Stimulated activated CD8-positive, alpha-beta memory T cell treated with anti-CD3 and anti-CD28 coated beads, Interleukin-4, amount 100 ng/mL, for 4 hours (primary cell): ENCODE data around the gene MNAT1.
"Not testable (repeated sequence)": the region's sequence is repeated elsewhere in the genome, so short reads cannot be mapped to it uniquely, and the experiment has no call there.

Experiments
- DNase-seq, 2 donors: peaks; one replicate each; pipeline ENCODE4 v3.0.0-alpha.2; 2020; ENCODE audit warnings: low read depth in 2 of 2, low spot score in 1 of 2

The MNAT1 gene

DNA sequence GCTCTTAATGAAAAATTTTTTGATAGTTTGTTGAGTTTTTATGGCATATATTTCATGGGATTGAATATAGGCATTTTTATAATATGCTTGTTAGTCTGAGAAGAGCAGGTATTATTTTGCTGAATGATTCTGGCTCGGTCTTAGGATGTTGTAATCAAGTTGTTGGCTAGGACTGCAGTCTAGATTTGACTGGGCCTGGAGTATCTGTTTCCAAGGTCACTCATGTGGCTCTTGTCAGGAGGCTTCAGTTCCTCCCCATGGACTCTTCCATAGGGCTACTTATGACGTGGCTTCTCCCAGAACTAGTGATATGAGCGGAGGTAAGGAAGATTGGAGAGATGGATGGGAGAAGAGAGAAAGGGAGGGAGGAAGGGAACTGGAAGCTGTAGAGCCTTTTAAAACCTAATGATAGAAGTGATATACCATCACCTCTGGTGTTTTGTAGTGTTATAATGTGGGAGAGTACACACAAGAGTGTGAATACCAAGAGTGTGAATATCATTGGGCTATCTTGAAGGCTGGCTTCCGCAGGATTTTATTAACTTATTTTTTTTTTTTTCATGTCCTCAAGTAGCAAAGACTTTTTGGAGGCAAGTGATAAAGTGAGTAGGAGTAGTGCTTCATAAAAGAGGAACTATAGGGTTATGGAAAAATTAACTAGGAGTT, 4.4 kb downstream of the MNAT1 start:
- no peak for DNase-seq

DNA sequence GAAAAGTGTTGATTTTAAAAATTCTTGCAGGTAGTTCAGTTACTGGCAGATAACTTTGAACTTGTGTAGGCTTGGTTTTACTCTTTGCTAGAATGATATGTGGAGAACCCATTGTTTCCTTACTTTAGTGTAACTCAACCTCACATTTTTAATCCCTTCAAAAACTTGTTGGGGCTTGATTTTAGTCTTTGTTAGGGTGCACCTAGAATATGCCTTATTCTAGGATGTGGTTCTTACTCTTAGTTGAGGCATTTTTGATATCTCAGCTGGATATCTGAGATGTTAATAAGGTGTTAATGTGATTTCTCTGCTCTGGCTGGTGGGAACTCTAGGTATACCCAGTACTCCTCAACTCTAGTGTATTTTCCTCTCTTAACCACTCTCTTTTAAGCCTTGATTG, 10.0 kb downstream of the MNAT1 start:
- DNase-seq = no peak

DNA sequence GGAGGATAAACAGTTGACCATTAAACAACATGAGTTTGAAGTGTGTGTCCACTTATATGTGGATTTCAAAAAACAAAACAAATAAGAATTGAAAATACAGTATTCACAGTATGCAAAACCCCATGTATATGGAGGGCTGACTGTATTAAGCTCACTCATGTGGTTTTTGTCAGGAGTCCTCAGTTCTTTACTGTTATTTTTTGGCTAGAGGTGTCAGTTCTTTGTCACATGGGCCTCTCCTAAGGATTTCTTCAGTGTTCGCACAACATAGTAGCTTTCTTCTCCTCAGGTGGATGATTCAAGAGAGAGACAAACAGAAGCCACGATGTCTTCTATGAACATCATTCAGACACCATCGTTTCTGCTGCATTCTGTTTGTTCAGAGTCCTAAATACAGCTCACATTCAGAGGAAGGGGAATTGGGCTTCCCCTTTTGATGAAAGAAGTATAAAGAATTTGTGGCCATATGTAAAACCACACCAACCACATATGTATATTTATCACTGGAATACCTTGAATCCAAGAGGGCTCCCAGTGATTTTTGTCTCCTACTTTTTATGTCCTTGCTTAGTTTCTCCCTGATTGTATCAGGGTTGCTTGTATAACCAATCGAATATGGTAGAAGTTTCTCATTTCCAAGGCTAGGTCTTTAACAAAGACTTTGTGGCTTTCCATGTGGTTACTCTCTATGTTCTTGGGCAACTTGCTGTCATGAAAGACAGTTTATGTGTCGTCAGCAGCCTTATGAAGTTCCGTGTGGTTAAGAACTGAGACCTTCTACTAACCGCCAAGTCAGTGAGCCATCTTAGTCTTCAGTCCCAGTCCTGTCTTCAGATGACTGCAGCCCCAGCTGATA, 18.9 kb downstream of the MNAT1 start:
- DNase-seq = peak in 1 of 2 donors; percentile 21

DNA sequence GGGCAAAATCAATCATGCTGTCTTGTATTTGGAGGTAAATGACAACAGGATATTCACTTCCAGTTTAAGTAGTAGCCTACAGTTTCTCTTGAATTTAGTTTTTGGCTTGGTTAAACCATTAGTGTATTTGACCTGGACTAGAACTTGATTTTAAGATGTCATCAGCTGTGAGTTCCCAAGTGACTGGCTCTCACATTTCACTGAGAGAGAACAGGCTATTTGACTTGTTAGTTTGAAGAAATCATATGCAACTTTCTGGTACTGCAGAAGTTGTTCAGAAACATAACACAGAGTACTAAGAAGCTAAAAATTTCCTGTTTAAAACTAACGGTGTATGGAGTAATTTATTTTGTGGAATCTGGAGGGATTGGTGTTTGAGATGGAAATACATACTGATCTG, 22.3 kb downstream of the MNAT1 start:
- DNase-seq = no peak

DNA sequence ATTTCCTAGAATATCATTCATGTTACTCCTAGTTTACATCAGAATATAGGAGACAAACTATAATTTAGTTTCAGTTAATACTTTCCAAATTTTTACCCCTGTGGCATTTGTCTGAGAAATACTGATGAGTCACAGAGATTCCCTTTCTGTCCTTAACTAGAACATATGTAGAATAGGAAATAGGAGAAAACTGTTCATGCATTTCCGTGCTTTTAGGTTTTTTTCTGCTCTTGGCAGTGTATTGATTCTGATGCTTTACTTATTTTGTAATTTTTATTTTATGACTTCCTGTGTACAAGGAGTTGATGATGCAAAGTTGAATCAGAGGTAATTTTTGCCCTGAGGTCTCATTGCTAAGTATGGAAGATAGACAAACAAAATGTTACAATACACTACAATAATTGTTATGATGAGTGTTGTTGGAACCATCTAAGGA, 23.0 kb downstream of the MNAT1 start:
- no peak for DNase-seq

DNA sequence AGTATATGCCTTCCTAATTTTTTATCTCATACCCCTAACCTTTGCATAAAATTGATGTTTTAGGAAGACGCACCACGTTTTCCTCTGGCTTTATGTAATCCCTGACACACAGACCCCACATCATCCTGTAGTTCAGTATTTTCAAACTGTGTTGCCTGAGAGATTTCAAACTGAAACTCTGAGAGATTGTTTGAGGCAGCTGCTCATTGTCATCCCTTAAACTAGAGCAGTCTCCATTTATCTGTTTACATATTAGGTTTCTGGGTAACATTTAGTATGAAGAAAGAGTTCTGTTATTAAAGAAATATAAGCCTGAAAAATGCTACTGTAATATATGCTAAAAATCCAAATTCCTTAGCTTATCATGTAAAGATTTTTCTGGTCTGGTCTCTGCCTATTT, 24.3 kb downstream of the MNAT1 start:
- DNase-seq = no peak

DNA sequence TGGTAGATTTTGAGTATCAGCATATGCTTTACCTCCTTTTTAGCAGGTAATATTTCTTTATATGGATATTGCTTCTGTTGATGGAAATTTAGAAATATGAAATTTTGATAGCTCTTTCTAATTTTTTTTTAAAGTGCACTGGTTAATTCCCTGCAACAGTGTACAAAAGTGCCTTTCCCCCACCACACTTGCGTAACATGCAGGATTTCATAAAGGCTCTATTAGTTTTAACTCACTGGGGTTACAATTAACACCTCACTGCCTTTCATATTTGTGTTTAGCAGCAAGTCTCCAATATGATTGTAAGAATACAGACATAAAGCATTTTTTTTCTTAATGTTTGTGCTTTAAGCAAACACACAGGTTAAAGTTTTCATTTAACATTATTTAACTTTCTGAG, 25.6 kb downstream of the MNAT1 start:
- no peak for DNase-seq

DNA sequence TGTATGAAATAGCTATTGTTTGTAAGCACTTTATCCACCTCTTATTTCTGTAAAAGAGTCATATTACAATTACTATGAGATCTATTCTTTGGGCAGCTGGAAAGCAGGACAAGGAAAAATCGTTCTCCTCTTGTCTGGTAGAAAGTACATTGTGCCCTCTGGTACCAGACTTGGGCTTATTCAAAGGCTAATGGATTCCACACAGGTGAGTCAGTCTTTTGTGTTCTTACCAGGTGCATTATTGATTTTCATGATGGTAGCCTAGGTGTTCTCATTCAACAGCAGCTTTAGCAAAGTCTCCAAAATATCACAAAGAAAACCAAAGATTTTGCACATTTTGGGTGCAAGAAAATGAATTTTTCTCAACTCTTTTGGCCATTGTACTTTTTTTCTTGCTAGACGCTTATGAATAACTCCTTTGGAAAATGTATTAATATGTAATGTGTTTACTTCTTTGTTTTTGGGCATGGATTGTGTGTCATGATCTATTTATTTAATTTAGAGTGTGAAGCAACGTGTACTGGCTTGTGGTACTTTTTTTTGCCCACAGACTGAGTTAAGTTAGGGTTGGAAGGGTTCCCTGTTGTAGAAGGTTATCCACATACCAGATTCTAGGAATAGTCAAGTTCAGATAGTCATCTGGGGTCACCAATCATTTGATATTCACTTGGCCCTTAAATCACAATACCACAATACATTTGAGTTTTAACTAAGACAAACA, 26.2 kb downstream of the MNAT1 start:
- no peak for DNase-seq

DNA sequence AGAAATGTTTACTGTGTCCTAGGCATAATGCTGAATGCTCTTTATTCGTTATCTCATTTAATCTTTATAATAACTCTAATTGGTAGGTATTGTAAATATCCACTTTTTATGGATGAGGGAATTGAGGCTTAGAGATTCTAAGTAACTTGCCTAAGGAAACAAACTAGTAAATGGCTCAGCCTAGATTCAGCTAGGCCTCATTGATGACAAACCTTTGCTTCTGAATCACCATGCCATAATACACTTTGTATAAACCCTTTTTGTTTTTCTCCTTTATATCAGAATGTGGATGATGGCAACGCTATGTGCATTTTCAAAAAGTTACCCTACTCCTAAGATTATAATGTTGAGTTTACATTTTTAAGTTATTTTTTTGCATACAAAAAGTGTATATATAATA, 34.0 kb downstream of the MNAT1 start:
- DNase-seq = no peak

DNA sequence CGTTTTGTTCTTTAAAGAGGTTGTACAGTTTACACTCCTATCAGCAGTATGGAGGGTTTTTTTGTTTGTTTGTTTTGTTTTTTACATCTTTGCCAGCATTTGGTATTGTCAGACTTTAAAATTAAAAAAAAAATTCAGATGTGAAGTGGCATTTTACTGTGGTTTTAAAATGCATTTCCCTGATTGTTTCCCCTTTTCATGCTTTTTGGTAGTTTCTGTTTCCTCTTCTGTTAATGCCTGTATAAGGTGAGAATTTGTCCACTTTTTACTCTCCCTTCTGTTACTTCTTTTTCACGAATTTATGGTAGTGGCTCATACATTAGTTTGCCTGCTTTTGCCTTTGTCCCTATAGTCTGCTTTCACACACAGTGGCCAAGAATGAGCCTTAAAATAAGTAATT, 36.6 kb downstream of the MNAT1 start:
- no peak for DNase-seq

DNA sequence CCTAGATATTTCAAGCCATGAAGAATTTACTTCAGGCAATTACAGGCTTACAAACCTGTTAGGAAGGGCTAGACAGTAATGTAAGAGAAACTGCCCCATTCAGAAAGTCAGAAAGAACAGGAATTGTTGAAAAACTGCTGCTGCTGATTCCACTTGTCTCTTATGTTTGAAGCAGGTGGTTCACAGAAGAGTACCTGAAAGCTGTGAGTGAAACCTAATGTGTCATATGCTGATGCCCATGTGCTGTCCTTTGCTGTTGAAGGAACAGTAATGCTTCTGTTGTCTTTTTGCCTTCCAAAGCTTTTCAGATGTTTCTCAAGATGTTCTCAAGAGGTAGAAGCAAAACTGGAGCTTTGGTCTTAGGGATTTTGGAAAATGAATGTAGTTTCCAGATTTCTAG, 39.0 kb downstream of the MNAT1 start:
- no peak for DNase-seq

DNA sequence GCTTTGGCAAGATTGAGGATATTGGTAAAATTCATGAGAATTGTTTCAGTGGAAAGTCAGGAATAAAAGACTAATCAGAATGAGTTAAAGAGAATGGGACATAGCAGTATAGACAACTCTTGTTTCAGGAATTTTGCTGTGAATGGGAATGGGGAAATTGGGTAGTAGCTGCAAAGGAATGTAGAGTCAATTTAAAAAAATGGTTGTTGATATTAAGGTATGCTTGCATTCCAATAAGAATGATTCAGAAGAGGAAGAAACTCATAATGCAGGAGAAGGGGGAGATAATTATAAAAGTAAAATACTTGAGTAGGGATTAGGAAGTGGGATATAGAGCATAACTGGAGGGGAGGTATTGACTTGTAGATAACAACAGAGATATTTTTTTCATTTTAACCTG, 40.7 kb downstream of the MNAT1 start:
- no peak for DNase-seq

DNA sequence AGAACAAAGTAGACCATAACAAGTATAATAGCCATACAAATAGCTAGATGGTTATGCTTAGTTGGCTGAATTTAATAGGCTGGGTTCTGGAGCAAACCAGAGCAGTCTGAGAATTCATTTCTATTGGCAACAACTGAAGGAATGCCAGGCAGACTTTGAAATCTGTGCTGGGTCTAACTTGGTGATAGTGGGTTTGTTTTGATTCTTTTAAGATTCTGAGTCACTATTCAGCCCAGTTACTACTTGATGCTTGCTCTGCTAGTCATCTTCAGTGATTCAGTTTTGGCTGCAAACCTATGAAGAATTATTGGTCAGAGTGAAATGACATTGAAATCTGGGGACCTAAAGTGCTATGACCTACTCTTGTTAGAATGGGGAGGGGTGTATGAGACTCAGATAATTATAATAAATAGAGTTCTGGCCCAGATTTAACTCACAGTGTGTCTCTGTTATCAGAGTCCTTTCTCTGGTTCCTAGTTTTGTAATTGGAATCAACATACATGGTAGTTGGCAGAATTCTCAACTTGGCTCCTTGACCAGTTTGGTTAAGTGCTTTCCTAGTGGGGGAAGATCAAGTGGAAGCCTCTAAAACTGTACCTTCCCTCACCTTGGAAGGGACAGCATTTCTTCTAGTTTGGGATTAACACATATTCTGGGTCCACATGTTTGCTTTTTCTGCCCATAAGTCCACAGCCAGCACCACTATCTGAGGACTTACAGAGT, 43.5 kb downstream of the MNAT1 start:
- no peak for DNase-seq

DNA sequence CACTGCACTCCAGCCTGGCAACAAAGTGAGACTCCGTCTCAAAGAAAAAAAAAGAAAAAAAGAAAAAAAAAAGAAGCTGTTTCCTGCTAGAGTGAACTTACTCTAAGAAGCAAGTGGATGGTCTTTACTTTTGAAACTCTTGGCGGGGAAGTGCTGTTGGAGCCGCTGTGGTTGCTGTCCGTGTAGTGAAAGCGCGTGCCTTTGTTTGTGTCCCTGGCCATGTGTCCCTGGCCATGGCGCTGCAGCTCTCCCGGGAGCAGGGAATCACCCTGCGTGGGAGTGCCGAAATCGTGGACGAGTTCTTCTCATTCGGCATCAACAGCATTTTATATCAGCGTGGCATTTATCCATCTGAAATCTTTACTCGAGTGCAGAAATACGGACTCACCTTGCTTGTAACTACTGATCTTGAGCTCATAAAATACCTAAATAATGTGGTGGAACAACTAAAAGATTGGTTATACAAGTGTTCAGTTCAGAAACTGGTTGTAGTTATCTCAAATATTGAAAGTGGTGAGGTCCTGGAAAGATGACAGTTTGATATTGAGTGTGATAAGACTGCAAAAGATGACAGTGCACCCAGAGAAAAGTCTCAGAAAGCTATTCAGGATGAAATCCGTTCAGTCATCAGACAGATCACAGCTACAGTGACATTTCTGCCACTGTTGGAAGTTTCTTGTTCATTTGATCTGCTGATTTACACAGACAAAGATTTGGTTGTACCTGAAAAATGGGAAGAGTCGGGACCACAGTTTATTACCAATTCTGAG, 45.4 kb downstream of the MNAT1 start:
- not testable (repeated sequence) for DNase-seq

DNA sequence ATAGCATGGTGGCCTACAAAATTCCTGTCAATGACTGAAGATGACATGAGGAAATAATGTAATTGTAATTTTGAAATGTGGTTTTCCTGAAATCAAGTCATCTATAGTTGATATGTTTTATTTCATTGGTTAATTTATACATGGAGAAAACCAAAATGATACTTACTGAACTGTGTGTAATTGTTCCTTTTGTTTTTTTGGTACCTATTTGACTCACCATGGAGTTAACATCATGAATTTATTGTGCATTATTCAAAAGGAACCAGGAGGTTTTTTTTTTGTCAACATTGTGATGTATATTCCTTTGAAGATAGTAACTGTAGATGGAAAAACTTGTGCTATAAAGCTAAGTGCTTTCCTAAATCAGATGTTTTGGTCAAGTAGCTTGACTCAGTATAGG, 46.0 kb downstream of the MNAT1 start:
- not testable (repeated sequence) for DNase-seq

DNA sequence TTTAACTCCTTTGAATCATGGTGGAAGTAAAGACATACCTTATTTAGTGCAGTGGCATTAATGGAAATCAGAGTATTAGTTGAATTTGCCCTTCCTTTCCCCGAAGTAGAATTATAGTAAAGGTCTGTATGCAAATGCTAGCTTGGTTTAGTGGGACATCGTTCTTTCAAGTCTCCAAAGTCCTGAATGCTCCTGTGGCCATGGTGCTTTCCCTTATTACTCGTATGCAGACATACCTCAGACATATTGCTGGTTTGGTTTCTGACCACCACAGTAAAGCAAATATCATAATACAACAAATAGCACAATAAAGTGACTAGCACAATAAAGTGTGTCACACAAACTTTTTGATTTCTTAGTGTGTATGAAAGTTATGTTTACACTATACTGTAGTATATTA, 52.3 kb downstream of the MNAT1 start:
- no peak for DNase-seq

DNA sequence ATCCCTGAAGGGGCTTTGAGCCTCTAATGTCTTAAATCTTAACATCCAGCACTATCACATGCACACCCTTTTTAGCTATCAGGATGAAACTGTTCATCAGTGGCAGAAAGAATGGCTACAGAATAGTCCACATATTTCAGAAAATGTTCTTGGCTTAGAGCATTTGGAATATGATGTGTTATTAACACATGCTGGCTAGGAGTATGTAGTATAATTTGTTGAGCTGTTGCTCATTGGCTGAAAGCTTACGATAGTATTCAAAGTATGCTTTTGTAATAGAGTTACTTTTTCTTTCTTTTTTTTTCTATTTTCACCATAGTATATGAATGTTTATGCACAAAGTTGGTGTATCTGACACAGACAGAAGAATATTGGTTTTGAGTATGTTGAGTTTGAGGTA, 55.1 kb downstream of the MNAT1 start:
- no peak for DNase-seq

DNA sequence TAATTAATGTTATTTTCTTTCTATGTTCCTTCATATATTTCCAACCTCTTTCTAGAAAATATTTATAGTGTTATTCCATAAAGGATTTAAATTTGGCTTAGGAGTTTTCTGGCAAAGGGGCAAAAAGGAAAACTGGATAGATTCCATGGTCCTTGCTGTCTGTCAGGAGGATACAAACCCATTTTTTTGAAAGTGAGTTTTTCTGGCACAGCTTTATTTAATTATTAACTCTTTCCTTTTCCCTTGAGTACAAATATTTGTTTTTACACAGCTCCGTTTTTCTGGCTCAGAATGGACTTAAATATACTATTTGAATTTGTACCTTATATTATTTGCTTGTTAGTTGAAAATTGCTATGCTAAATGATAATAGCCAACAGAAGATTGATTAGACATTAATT, 56.3 kb downstream of the MNAT1 start:
- no peak for DNase-seq

DNA sequence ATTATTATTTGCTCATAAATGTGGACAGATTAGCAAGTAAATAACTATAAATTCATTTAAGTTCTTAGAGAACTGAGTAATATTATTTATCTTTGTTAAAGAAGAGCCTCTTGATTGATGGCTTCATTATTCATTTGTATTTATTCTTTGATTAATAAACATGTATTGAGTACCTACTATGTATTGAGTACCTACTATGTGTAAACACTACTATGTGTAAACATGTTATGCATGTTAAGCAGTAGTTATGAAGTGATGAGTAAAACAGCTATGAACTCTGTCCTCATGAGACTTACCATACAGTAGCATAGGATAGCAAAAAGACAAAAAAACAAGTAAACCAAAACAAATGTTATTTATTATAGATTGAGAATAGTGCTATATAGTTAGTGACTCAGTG, 61.9 kb downstream of the MNAT1 start:
- no peak for DNase-seq

DNA sequence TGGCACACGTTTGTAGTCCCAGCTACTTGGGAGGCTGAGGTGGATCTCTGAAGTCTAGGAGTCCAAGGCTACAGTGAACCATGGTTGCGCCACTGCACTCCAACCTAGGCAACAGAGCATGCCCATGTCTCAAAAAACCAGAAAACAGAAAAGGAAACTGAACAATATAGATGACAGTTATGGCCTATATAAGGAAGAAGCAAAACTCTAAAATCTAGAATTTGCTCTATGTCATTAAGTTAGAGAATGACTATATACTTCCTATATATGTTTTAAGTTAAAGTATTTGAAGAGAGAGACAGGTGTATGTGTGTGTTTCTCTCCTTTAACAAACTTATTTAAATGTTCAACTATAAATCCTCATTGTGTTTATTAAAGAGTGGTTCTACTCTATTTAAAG, 65.8 kb downstream of the MNAT1 start:
- DNase-seq = no peak

DNA sequence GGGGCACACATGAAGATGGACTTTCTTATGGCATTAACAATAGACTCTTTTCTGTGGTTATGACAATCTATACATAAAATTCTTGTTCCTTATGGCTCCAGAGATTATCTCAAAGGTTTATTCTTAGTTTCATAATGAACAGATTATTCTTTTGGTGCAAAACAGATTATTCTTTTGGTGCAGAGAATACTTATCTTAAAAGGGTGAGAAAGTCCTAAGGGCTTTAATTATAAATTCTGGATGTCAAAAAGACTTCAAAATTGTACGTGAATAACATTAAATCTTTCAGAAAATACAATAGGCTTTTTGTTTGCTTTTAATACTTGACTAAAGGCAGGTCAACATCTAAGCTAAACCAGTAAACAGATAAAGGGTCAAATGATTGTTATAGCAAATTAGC, 69.3 kb downstream of the MNAT1 start:
- no peak for DNase-seq
